HepG2 (cell line): ENCODE results near the gene SERTAD2. TPM values are rescaled to one million over a fixed set of nuclear protein-coding genes. Genes with fewer than 3 reads are reported as not detected.

Experiments used
- ATAC-seq: fragments of 200-7000 bp; cut with Tn5 transposase; 3 replicates; pipeline ENCODE4 v1.9.1; 2020; ENCODE audit warnings: mild to moderate bottlenecking, moderate library complexity
- BruUV-seq: library from RNA; stranded (reverse); fragments of 400-500 nt; replicated peaks from 2 replicates; lab custom pipeline; 2021; lab: Mats Ljungman, UMichigan
- CTCF ChIA-PET: fragments of 300-600 bp; formaldehyde crosslinking; extraction: SDS; loops from one replicate; lab custom pipeline; 2021; ENCODE audit warnings: low total read pairs, inconsistent platforms, low intra/inter-chr PET ratio; lab: Yijun Ruan, JAX
- POLR2A ChIA-PET: fragments of 350-600 bp; sonication (Branson Sonifier 250); formaldehyde crosslinking; loops from one replicate; lab custom pipeline; 2020; ENCODE audit warnings: antibody characterized with exemption, inconsistent platforms; lab: Yijun Ruan, JAX
- DNase-seq: peaks from one replicate; pipeline ENCODE4 v3.0.0-alpha.2; 2015; ENCODE audit warnings: low spot score
- FAIRE-seq: peaks from 3 replicates; lab custom pipeline; 2011; peaks lifted over from hg19 to GRCh38; lab: Jason Lieb, UNC
- H2AFZ ChIP-seq: one replicate; pipeline ENCODE4 v1.6.1; 2011; ENCODE audit warnings: low read length, inconsistent platforms
- H3K27ac ChIP-seq: fragments of 300-600 bp; 3 replicates; pipeline ENCODE4 v1.8.0; 2011; ENCODE audit warnings: mixed run types, mild to moderate bottlenecking, mixed read lengths, low read length, inconsistent platforms; ENCODE audit not compliant: insufficient read depth; ENCODE audit errors: extremely low read length
- H3K27me3 ChIP-seq, 2 experiments: fragments of 200-600 bp in 1 of 2; 2 replicates in 1 of 2; 3 replicates in 1 of 2; pipeline versions ENCODE4 v1.6.0 to v1.8.0; 2011; ENCODE audit warnings: low read length in 2 of 2, mild to moderate bottlenecking in 2 of 2, moderate library complexity in 2 of 2, inconsistent platforms in 1 of 2; ENCODE audit not compliant: insufficient read depth in 2 of 2, control insufficient read depth in 1 of 2
- H3K36me3 ChIP-seq, 2 experiments: fragments of 200-600 bp in 1 of 2; replicated peaks in 1 of 2; 2 replicates in 1 of 2; 3 replicates in 1 of 2; pipeline versions ENCODE4 v1.5.1 to v1.8.0; 2011; ENCODE audit warnings: low read length in 2 of 2, inconsistent platforms in 1 of 2; ENCODE audit not compliant: insufficient read depth in 2 of 2, control insufficient read depth in 1 of 2
- H3K4me1 ChIP-seq: 2 replicates; pipeline ENCODE4 v1.5.1; 2012; ENCODE audit warnings: low read length, inconsistent platforms; ENCODE audit not compliant: insufficient read depth
- H3K4me2 ChIP-seq: 2 replicates; pipeline ENCODE4 v1.6.0; 2011; ENCODE audit warnings: low read depth, low read length, inconsistent platforms
- H3K4me3 ChIP-seq, 3 experiments: fragments of 200-600 bp in 1 of 3; sonication (generic), shearing (Covaris generic) in 1 of 3; replicated peaks in 1 of 3; 2 replicates each; pipeline ENCODE4 v1.5.1; 2011 to 2016; ENCODE audit warnings: low read length in 3 of 3, inconsistent platforms in 2 of 3, low read depth in 2 of 3, mild to moderate bottlenecking in 2 of 3, control low read depth in 1 of 3, mixed read lengths in 1 of 3; ENCODE audit not compliant: insufficient read depth in 1 of 3
- H3K79me2 ChIP-seq: one replicate; pipeline ENCODE4 v1.6.1; 2011; ENCODE audit warnings: low read length, inconsistent platforms; ENCODE audit not compliant: insufficient read depth
- H3K9ac ChIP-seq: 2 replicates; pipeline ENCODE4 v1.6.0; 2011; ENCODE audit warnings: mild to moderate bottlenecking, low read depth, low read length, inconsistent platforms; ENCODE audit not compliant: insufficient read depth
- H3K9me3 ChIP-seq: 2 replicates; pipeline ENCODE4 v1.5.1; 2012; ENCODE audit warnings: mild to moderate bottlenecking, low read length
- H4K20me1 ChIP-seq: 2 replicates; pipeline ENCODE4 v1.6.0; 2011; ENCODE audit warnings: inconsistent platforms, mild to moderate bottlenecking, low read length, moderate library complexity; ENCODE audit not compliant: insufficient read depth
- BRD4 ChIP-seq: sonication (generic); formaldehyde crosslinking; IDR thresholded peaks from 2 replicates; pipeline ENCODE4 v1.4.0; 2020; ENCODE audit warnings: missing genetic modification reagents
- CREBL2 ChIP-seq: sonication (generic); formaldehyde crosslinking; IDR thresholded peaks from 2 replicates; pipeline ENCODE4 v1.8.1; 2023; ENCODE audit warnings: missing genetic modification reagents, mild to moderate bottlenecking, borderline replicate concordance
- EZH2 ChIP-seq: conservative IDR thresholded peaks from 2 replicates; pipeline ENCODE4 v1.6.1; 2012; ENCODE audit warnings: mild to moderate bottlenecking, low read depth, low read length, moderate library complexity
- FIP1L1 ChIP-seq: fragments of 200-400 bp; formaldehyde crosslinking; IDR thresholded peaks from 2 replicates; pipeline ENCODE4 v1.6.1; 2018; ENCODE audit warnings: low read depth, mild to moderate bottlenecking, low read length, moderate library complexity, borderline replicate concordance; ENCODE audit not compliant: insufficient read depth
- JARID2 ChIP-seq: sonication (generic); formaldehyde crosslinking; IDR thresholded peaks from 2 replicates; pipeline ENCODE4 v1.8.1; 2023; ENCODE audit warnings: missing genetic modification reagents, inconsistent platforms; ENCODE audit not compliant: insufficient replicate concordance
- KLF6 ChIP-seq: IDR thresholded peaks from 2 replicates; pipeline ENCODE4 v1.8.0; 2016; ENCODE audit warnings: missing biosample characterization, missing genetic modification reagents
- SP2 ChIP-seq: sonication (generic); formaldehyde crosslinking; IDR thresholded peaks from 2 replicates; pipeline ENCODE4 v1.5.1; 2020; ENCODE audit warnings: mild to moderate bottlenecking, missing genetic modification reagents
- ZNF251 ChIP-seq: sonication (generic); formaldehyde crosslinking; IDR thresholded peaks from 2 replicates; pipeline ENCODE4 v1.9.0; 2021; ENCODE audit warnings: mild to moderate bottlenecking, missing genetic modification reagents
- ZNF451 ChIP-seq: sonication (generic); formaldehyde crosslinking; IDR thresholded peaks from 2 replicates; pipeline ENCODE4 v1.5.0; 2020; ENCODE audit warnings: mild to moderate bottlenecking, missing genetic modification reagents
- ZNF605 ChIP-seq: sonication (generic); formaldehyde crosslinking; IDR thresholded peaks from 2 replicates; pipeline ENCODE4 v1.8.0; 2022; ENCODE audit warnings: mild to moderate bottlenecking, missing genetic modification reagents
- ZNF615 ChIP-seq: sonication (generic); formaldehyde crosslinking; IDR thresholded peaks from 2 replicates; pipeline ENCODE4 v1.5.0; 2020; ENCODE audit warnings: mild to moderate bottlenecking, missing genetic modification reagents, borderline replicate concordance
- ZNF724P ChIP-seq: sonication (generic); formaldehyde crosslinking; IDR thresholded peaks from 2 replicates; pipeline ENCODE4 v1.8.0; 2022; ENCODE audit warnings: missing genetic modification reagents, borderline replicate concordance
- WGBS: methylation state at CpG from one replicate; pipeline ENCODE4 v1.1.6; 2017; ENCODE audit warnings: low lambda C conversion rate; 5-methylcytosine and 5-hydroxymethylcytosine counted together
- in situ Hi-C: cut with HindIII; loops from 2 replicates; pipeline ENCODE4 v1.10.0; 2017; ENCODE audit warnings: low pct_unique_long_range_greater_than_20kb; ENCODE audit not compliant: extremely low pct_ligation_motif_present
- intact Hi-C: fragments of 100-400 bp; cut with micrococcal nuclease; formaldehyde crosslinking; loops from one replicate; pipeline ENCODE4 v1.10.0; 2022; ENCODE audit not compliant: unreplicated experiment
- polyA plus RNA-seq, 8 experiments: library from polyadenylated mRNA; depleted of rRNA in 3 of 8; stranded (reverse) in 7 of 8; unstranded in 1 of 8; fragments of >200 nt; fragmentation: Illumina TruSeq in 4 of 8; extraction: Trizol in 4 of 8; gene quantifications; 2 replicates each; pipeline versions ENCODE4 v1.2.1 to v1.2.3, GENCODE V29; 2011 to 2016; ENCODE audit warnings: low read depth in 4 of 8, missing spikeins in 1 of 8, mixed read lengths in 1 of 8; ENCODE audit not compliant: insufficient read depth in 1 of 8
- total RNA-seq, 5 experiments: library from RNA; depleted of rRNA; stranded (reverse); fragments of >200 nt; fragmentation: Illumina TruSeq; extraction: Trizol; gene quantifications; 2 replicates each; pipeline ENCODE4 v1.2.3, GENCODE V29; 2016; ENCODE audit warnings: low read depth in 1 of 5
- TF ChIP-seq, protein P1 (sequence below): sonication (generic); formaldehyde crosslinking; IDR thresholded peaks from 2 replicates; pipeline ENCODE4 v1.8.1; 2023; ENCODE audit warnings: mild to moderate bottlenecking, inconsistent platforms, moderate library complexity, missing genetic modification reagents, borderline replicate concordance
- TF ChIP-seq, protein P2 (sequence below), 2 experiments: sonication (generic) in 1 of 2; formaldehyde crosslinking in 1 of 2; IDR thresholded peaks; 2 replicates each; pipeline versions ENCODE4 v1.4.0 to v1.6.1; 2018 to 2020; ENCODE audit warnings: missing genetic modification reagents in 2 of 2, borderline replicate concordance in 1 of 2, low read depth in 1 of 2, mild to moderate bottlenecking in 1 of 2, missing biosample characterization in 1 of 2
- TF ChIP-seq, protein P3 (sequence below): sonication (generic); formaldehyde crosslinking; IDR thresholded peaks from 2 replicates; pipeline ENCODE4 v1.8.0; 2022; ENCODE audit warnings: mild to moderate bottlenecking, missing genetic modification reagents, borderline replicate concordance

The SERTAD2 gene
- total and polyA plus RNA-seq, 2 of the 13 experiments (the other 11 are each of a cell fraction or from before 2014, with no cell fraction given), result 6.7 to 22.6 TPM

DNA sequence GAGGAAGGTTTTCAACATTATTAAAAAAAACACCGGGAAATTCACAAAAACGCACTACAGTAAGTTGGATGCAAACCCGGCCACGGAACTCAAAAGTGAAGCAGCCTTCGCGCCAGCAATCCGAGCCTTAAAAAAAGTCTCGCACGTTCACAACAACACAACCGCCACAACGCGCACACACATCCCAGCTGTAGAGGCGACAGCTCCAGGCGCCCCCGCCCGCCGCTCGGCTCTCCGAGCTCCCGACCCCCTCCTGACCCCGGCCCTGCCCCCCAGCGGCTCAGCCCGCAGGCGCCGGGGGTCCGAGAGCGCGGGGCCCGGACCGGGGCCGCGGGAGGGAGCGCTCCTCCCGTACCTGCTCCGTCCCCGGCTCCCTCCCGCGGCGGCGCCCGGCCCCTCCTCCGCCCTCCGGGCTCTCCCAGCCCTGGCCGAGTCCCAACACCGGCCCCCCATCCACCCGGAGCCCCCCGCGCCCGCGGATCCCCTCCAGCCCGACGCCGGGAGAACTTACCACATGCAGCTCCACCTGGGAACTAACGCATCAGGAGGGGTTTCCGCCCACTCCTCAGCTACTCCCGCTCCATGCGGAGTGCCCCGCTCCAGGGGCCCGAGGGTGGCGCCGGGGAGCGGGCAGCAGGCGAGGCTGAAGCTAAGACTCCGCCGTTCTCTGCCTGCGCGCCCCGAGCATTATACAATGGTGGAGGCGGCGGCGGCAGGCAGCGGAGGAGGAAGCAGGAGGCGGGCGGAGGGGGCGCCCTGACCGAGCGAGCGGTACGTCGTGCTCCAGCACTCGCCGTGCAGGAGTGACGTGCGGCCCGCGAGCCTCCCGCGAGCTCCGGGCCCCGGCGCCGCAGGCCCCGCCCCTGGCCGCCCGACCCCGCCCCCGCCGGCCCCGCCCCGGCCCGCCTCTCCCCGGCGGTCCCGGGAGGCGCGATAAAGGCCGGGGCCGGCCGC, at the start of gene SERTAD2 (continued):
- TF ChIP-seq, protein P1, sequence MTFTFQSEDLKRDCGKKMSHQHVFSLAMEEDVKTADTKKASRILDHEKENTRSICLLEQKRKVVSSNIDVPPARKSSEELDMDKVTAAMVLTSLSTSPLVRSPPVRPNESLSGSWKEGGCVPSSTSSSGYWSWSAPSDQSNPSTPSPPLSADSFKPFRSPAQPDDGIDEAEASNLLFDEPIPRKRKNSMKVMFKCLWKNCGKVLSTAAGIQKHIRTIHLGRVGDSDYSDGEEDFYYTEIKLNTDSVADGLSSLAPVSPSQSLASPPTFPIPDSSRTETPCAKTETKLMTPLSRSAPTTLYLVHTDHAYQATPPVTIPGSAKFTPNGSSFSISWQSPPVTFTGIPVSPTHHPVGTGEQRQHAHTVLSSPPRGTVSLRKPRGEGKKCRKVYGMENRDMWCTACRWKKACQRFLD (CRISPR knock-in tag), result no peak
- TF ChIP-seq ZNF451 (CRISPR knock-in tag) (peak; percentile 55; the same call in 1 of the 2 replicates), ZNF724P (peak; percentile 44; the same call in 1 of the 2 replicates), KLF6 (CRISPR knock-in tag) (no peak; the same call in none of the 2 replicates)
- TF ChIP-seq, protein P2, sequence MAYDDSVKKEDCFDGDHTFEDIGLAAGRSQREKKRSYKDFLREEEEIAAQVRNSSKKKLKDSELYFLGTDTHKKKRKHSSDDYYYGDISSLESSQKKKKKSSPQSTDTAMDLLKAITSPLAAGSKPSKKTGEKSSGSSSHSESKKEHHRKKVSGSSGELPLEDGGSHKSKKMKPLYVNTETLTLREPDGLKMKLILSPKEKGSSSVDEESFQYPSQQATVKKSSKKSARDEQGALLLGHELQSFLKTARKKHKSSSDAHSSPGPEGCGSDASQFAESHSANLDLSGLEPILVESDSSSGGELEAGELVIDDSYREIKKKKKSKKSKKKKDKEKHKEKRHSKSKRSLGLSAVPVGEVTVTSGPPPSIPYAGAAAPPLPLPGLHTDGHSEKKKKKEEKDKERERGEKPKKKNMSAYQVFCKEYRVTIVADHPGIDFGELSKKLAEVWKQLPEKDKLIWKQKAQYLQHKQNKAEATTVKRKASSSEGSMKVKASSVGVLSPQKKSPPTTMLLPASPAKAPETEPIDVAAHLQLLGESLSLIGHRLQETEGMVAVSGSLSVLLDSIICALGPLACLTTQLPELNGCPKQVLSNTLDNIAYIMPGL (CRISPR knock-in tag; IDR thresholded peaks at IDR 0.05; ENCODE audit: borderline replicate concordance in 1 of 2, low read depth in 1 of 2), result peak; percentile 65 to 82; a peak in 3 of 4 replicates

DNA sequence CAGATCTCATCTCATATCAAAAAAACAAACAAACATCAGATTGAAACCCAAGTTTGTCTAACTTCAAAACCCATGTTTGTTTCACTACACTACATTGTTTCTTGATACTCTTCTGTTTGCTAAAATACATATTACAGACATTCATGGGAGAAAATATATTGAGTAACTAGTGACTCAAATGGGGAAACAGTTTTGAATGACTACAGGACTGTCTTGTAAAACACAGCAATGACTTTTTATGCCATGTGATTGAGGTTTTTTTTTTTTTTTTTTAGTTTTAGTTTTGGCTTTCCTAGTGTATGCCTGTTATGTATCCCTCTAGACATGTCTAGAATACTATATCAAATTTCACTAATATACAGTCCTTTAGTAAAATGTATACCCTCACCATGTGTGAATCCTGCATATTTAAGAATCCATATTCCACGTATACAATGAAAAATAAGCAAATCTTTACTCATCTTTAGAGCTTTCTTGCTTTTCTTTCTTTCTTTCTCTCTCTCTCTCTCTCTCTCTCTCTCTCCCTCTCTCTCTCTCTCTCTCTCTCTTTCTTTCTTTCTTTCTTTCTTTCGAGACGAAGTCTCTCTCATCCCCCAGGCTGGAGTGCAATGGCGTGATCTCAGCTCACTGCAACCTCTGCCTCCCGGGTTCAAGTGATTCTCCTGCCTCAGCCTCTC, 46.6 kb upstream of the SERTAD2 start:
- no peak for DNase-seq
- BruUV-seq, result no TSS peak
- 96% methylated on average over 5 of the region's 5 CpGs for WGBS
- Histone ChIP-seq H3K9me3 (no peaks in the 10 kb centered on the region), H3K4me1 (peaks cover 20% of the 10 kb centered on the region), H3K79me2 (no peaks in the 10 kb centered on the region), H3K36me3 (no peaks in the 10 kb centered on the region), H3K4me2 (no peak overlapping the region), H3K27ac (no peak overlapping the region), H2AFZ (no peak overlapping the region), H4K20me1 (no peaks in the 10 kb centered on the region), H3K27me3 (no peaks in the 10 kb centered on the region), H3K9ac (no peak overlapping the region), H3K4me3 (no peak overlapping the region)
- ChIA-PET POLR2A (interaction anchor here (1.2 kb wide), 1 partner anchor 47 kb away, joined by 3 read pairs; the partner anchor contains the start of gene SERTAD2), CTCF (no interaction called here)
- no peak for FAIRE-seq
- in situ Hi-C loops, result no loop called here
- no peak for ATAC-seq
- intact Hi-C loops, result no loop called here
- TF ChIP-seq BRD4 (CRISPR knock-in tag) (no peak), CREBL2 (CRISPR knock-in tag) (no peak), ZNF615 (CRISPR knock-in tag) (no peak), ZNF251 (CRISPR knock-in tag) (no peak), FIP1L1 (no peak), SP2 (CRISPR knock-in tag) (no peak), ZNF605 (CRISPR knock-in tag) (no peak), JARID2 (CRISPR knock-in tag) (no peak), EZH2 (no peak)
- TF ChIP-seq, protein P3, sequence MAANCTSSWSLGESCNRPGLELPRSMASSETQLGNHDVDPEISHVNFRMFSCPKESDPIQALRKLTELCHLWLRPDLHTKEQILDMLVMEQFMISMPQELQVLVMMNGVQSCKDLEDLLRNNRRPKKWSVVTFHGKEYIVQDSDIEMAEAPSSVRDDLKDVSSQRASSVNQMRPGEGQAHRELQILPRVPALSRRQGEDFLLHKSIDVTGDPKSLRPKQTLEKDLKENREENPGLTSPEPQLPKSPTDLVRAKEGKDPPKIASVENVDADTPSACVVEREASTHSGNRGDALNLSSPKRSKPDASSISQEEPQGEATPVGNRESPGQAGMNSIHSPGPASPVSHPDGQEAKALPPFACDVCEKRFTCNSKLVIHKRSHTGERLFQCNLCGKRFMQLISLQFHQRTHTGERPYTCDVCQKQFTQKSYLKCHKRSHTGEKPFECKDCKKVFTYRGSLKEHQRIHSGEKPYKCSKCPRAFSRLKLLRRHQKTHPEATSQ, result no peak
